HG03175 (cell line): ENCODE measurements around the gene USP24.
"Not testable (repeated sequence)": the region's sequence is repeated elsewhere in the genome, so short reads cannot be mapped to it uniquely, and the experiment has no call there.

Source experiments
- ATAC-seq: cut with Tn5 transposase; IDR thresholded peaks from one replicate; pipeline ENCODE4 v1.9.1; 2021; ENCODE audit warnings: mild to moderate bottlenecking, moderate library complexity; ENCODE audit not compliant: unreplicated experiment

Gene USP24

DNA sequence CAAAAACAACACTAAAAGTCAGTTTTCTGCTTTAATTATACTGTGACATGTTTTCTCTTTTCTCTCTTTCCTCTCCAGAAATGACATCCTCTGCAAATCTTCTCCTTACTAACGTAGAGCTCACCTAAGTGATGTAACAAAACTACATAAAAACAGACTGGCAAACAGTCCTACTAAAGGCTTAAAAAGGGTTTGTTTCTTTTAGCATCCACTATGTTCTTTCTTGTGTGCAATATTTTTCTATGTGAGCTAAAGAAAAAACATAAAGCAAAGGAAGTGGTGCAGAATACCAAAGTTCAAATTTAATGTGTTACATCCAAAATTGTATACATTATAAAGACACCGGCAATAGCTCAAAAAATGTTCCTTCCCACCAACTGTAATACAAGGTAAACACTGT, 14.5 kb downstream of the USP24 start:
- ATAC-seq: no peak

- not testable (repeated sequence) for ATAC-seq
Observed at GRCh38 chr1:55199735-55200134, 15.4 kb downstream of the USP24 start.

DNA sequence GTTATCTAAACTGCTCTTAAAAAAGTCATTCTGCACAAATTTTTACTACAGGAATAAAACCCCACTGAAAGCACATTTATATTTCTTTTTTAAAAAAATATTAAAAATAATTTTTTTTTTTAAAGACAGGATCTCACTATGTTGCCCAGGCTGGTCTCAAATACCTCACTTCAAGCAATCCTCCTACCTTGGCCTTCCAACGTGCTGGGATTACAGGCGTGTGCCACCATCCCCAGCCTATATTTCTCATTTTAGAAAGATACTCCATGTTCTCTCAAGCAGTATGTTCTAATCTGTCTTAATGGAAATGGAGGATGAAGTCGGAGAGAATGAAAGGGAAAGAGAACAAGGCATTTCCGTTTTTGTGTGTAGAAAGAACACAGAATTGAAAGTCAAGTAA, 17.1 kb downstream of the USP24 start:
- no peak for ATAC-seq

- no peak for ATAC-seq
Observed at GRCh38 chr1:55197099-55197498, 18.1 kb downstream of the USP24 start.

GRCh38 chr1:55196433-55197035, 18.6 kb downstream of the USP24 start:
- no peak for ATAC-seq

DNA sequence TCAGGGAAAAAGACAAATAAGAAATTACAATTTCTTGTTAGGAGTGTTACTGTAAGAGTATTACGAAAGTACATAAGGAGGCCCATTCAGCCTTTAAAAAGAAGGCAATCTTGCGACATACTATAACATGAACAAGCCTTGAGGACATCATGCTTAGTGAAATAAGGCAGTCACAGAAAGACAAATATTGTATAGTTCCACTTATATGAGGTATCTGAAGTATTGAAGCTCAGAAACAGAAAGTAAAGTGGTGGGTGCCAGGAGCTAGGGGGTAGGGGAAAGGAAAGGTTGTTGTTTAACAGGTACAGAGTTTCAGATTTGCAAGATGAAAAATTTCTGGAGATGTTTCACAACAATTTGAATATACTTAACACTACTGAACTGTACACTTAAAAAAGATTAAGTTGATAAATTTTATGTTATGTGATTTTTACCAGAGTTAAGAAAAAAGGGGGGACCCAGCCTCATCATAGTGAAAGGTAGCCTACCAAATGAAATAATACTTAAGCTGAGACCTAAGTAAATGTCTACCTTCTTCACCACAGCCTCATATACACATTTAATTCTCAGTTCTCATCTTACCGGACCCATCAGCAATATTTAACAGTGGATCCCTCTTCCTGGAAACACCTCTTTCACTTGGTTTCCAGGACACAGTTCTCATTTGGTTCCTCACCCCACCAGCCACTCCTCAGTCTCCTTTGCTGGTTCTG, 19.5 kb downstream of the USP24 start:
- ATAC-seq: peak; percentile 81

DNA sequence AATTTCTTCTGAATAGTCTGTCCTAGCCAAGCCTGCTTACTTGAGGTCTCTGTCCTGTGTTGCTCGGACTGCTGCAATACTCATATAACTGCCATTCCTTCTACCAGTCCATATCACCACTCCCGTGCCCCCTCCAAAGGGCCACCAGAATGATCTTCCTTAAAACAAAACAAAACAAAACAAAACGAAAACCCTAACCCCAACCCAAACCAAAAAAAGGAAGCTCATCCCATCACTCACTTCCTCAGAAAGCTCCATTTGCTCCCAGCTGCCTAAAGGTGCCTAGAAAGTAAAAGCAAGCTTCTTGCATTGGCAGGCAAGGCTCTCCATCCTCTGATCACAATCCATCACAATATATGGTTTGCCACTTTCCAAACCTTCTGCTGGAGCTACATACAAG, 20.3 kb downstream of the USP24 start:
- no peak for ATAC-seq

- ATAC-seq: no peak
Observed at GRCh38 chr1:55192093-55192492, 23.1 kb downstream of the USP24 start.

GRCh38 chr1:55191219-55191952, 23.8 kb downstream of the USP24 start:
- ATAC-seq: not testable (repeated sequence)

GRCh38 chr1:55190109-55190508, 25.1 kb downstream of the USP24 start:
- ATAC-seq: no peak

- ATAC-seq: no peak
Observed at GRCh38 chr1:55188909-55189308, 26.3 kb downstream of the USP24 start.

GRCh38 chr1:55185832-55186231, 29.3 kb downstream of the USP24 start:
- no peak for ATAC-seq

GRCh38 chr1:55184859-55185258, 30.3 kb downstream of the USP24 start:
- ATAC-seq: no peak

DNA sequence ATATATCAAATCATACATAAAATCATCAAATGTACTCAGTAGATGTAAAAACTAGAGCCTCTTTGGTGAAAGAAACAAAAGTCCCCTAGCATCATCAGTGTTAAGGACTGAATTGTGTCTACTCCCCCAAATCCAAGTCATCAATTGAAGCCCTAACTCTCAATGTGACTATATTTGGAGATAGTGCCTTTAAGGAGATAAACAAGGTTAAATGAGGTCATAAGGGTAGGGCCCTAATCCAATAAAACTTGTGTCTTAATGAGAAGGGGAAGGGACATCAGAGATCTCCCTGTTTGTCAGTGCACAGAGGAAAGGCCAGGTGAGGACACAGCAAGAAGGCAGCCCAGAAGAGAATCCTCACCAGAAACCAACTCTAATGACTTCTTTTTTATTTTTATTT, 33.5 kb downstream of the USP24 start:
- ATAC-seq: no peak

DNA sequence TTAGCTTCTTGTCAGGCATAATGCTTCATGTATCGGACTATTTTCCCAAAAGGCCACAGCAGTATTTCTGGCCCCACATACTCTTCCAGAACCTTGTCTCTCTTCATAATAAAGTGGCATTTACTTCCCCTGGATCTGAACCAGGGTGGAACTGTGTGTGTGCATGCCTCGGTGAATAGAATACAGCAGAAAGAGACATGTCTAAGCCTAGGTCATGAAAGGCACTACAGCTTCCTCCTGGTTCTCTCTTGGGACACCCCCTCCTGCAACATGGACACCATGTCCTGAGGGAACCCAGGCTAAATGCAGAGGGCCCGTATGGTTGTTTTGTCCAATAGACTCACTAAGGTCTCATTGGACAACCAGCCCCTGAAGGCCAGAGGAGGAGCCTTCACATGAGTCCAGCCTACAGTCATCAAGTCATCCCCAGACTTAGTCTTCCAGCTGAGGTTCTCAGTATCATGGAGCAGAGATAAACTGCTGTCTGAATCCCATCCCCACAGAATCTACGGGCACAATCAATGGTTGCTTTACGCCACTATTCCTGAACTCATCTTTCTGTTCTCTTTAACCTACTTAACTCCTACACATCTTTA, 35.0 kb downstream of the USP24 start:
- ATAC-seq: no peak

GRCh38 chr1:55179177-55179835, 35.9 kb downstream of the USP24 start:
- no peak for ATAC-seq

GRCh38 chr1:55172687-55173086, 42.5 kb downstream of the USP24 start:
- ATAC-seq: no peak

GRCh38 chr1:55172272-55172671, 42.9 kb downstream of the USP24 start:
- no peak for ATAC-seq

- ATAC-seq: no peak
Observed at GRCh38 chr1:55171694-55172093, 43.5 kb downstream of the USP24 start.

DNA sequence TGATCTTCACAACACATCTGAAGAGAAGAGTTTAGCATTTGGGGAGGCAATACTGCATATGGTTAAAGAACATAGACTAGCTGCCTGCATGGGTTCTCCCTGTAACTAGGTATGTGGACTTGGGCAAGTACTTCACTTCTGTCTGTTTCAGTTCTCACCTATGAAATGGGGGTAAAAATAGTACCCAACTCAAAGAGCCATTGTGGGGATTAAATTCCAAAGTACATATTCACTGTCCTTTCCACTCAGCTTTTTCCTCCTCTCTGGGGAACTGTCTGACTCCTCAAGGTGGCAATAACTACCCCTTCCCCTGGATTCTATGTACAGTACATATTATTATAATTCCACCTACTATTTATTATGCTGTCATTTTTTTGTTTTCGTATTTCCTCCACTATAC, 44.7 kb downstream of the USP24 start:
- no peak for ATAC-seq

GRCh38 chr1:55169126-55169525, 46.0 kb downstream of the USP24 start:
- no peak for ATAC-seq
